ENCODE results near the gene PCED1A. TPM values are rescaled to one million over a fixed set of nuclear protein-coding genes. Genes with fewer than 3 reads are reported as not detected.

The PCED1A gene
- total RNA-seq, 1 experiment from 2014 or later, result 27.1 TPM

GRCh38 chr20:2887715-2888114 is 47.3 kb upstream of the PCED1A start:
- intact Hi-C loops (cut with micrococcal nuclease; ENCODE audit: unreplicated experiment), result no loop called here
- Mint-ChIP-seq H3K4me3 (ENCODE audit: low read depth, unreplicated experiment) (no peak overlapping the region), H3K36me3 (ENCODE audit: insufficient read depth, unreplicated experiment) (no peaks in the 10 kb centered on the region), H3K4me1 (ENCODE audit: low read depth, unreplicated experiment) (peaks cover 27% of the 10 kb centered on the region), H3K27me3 (ENCODE audit: unreplicated experiment) (no peaks in the 10 kb centered on the region), H3K27ac (ENCODE audit: unreplicated experiment) (no peak overlapping the region), H3K9me3 (ENCODE audit: low read depth, unreplicated experiment) (no peaks in the 10 kb centered on the region)
- CTCF ChIA-PET, result no interaction called here
- no peak for DNase-seq
- no peak for TF ChIP-seq CTCF (IDR thresholded peaks at IDR 0.05; ENCODE audit: unreplicated experiment)
- BruUV-seq (replicated peaks), result no TSS peak

GRCh38 chr20:2883726-2884637 is 43.5 kb upstream of the PCED1A start:
- CTCF ChIA-PET, result interaction anchor here (0.7 kb wide), 1 partner anchor 1009 kb away, joined by 3 read pairs; no protein-coding TSS in a partner anchor

GRCh38 chr20:2880650-2881049 is 40.2 kb upstream of the PCED1A start:
- intact Hi-C loops (cut with micrococcal nuclease; ENCODE audit: unreplicated experiment), result no loop called here
- Mint-ChIP-seq H3K4me3 (ENCODE audit: low read depth, unreplicated experiment) (no peak overlapping the region), H3K27me3 (ENCODE audit: unreplicated experiment) (no peaks in the 10 kb centered on the region), H3K36me3 (ENCODE audit: insufficient read depth, unreplicated experiment) (no peaks in the 10 kb centered on the region), H3K27ac (ENCODE audit: unreplicated experiment) (no peak overlapping the region), H3K4me1 (ENCODE audit: low read depth, unreplicated experiment) (peaks cover 12% of the 10 kb centered on the region), H3K9me3 (ENCODE audit: low read depth, unreplicated experiment) (no peaks in the 10 kb centered on the region)
- BruUV-seq (replicated peaks), result no TSS peak
- no peak for TF ChIP-seq CTCF (IDR thresholded peaks at IDR 0.05; ENCODE audit: unreplicated experiment)
- no peak for DNase-seq
- CTCF ChIA-PET, result no interaction called here

More at GRCh38 chr20:2883726-2884637, 43.5 kb upstream of the PCED1A start:
- no peak overlapping the region for H3K27ac Mint-ChIP-seq (ENCODE audit: unreplicated experiment)
- no peak for TF ChIP-seq CTCF (IDR thresholded peaks at IDR 0.05; ENCODE audit: unreplicated experiment)
- no TSS peak for BruUV-seq (replicated peaks)
- H3K36me3 Mint-ChIP-seq (ENCODE audit: insufficient read depth, unreplicated experiment), result no peaks in the 10 kb centered on the region
- intact Hi-C loops (cut with micrococcal nuclease; ENCODE audit: unreplicated experiment), result no loop called here
- no peaks in the 10 kb centered on the region for H3K9me3 Mint-ChIP-seq (ENCODE audit: low read depth, unreplicated experiment)
- H3K27me3 Mint-ChIP-seq (ENCODE audit: unreplicated experiment), result no peaks in the 10 kb centered on the region
- H3K4me1 Mint-ChIP-seq (ENCODE audit: low read depth, unreplicated experiment), result peaks cover 13% of the 10 kb centered on the region
- DNase-seq, result no peak
- H3K4me3 Mint-ChIP-seq (ENCODE audit: low read depth, unreplicated experiment), result no peak overlapping the region

- CTCF ChIA-PET, result no interaction called here
- H3K36me3 Mint-ChIP-seq (ENCODE audit: insufficient read depth, unreplicated experiment), result peaks cover 5% of the 10 kb centered on the region
- no peaks in the 10 kb centered on the region for H3K27me3 Mint-ChIP-seq (ENCODE audit: unreplicated experiment)
- TF ChIP-seq CTCF (IDR thresholded peaks at IDR 0.05; ENCODE audit: unreplicated experiment), result no peak
- no peak overlapping the region for H3K27ac Mint-ChIP-seq (ENCODE audit: unreplicated experiment)
- peaks cover 24% of the 10 kb centered on the region for H3K4me1 Mint-ChIP-seq (ENCODE audit: low read depth, unreplicated experiment)
- no peak overlapping the region for H3K4me3 Mint-ChIP-seq (ENCODE audit: low read depth, unreplicated experiment)
- intact Hi-C loops (cut with micrococcal nuclease; ENCODE audit: unreplicated experiment), result no loop called here
- BruUV-seq (replicated peaks), result no TSS peak
- no peak for DNase-seq
- H3K9me3 Mint-ChIP-seq (ENCODE audit: low read depth, unreplicated experiment), result no peaks in the 10 kb centered on the region
Measured at GRCh38 chr20:2879146-2879545, 38.7 kb upstream of the PCED1A start.

All from Calu3 (cell line).